Kidney tubule cell (primary cell): Measurements from ENCODE around the gene CDR2.

Experiments
- DNase-seq: peaks from one replicate; pipeline ENCODE4 v3.0.0-alpha.2; 2018; ENCODE audit warnings: low spot score

CDR2 gene

DNA sequence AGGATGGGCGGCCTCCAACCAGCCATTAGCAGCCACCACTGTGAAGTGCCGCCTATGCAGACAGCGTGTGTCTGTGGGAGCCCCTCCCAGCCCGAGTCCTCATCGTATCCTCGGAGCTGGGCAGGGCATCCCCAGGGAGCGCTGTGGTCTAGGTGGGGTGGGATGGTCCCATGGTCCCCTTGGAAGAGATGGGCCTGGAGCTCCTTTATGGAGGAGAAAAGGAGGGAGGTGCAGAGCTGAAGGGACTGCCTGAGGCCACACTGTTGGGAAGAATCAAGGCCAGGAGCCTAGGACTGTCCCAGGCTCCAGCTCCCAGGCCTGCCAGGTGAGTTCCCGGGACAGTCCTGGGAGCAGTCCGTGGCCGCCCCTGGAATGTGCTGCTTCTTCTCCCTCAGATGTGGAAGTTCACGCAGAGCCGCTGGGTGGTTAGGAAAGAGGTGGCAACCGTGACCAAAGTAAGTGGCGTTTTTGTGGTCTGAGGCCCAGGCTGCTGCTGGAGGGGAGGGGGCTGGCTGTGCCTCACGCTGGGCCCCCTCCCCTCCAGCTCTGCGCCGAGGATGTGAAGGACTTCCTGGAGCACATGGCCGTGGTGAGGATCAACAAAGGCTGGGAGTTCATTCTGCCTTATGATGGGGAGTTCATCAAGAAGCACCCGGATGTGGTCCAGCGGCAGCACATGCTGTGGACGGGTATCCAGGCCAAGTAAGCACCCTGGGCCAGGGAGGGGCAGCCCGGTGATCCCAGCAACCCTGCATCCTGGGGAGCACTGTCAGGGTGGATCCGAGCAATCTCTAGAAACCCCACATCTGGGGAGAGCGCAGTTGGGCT lies 50.2 kb downstream of the CDR2 start:
- no peak for DNase-seq

DNA sequence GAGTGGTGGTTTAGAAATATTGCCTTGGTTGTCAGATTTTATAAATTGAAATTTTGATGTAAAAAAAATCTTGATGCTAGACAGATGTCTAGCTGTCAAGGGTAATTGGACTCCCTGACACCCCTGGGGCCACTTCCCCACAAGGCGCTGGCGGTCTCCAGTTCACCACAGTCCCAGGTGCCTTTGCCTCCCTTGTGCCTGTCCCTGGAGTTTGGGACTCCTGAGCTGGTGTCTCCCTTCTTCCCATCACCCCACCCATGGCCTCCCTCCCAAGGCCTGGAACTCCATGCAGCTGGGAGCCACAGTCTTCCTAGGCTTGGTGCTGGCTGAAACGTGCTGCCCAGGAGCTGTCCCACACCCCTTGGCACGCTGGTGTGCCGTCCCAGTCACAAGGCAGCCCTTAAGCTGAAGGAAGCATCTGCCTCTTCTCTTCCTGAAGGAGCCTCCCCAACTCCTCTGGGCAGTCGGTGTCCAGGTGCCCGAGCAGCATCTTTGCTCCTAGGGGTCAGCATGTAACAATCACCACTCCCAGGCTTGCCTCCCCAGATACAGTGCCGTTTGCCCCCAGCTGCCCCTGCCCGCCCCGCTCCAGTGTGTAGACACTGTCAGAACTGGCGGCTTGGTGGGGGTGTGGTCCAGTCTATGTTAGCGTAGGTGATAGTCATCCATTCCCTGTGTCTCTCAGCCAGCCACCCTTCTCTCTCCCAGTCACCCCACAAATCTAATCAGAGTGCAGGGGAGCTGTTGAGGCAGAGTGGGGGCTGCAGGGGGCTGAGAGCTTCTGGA lies 51.1 kb downstream of the CDR2 start:
- no peak for DNase-seq

DNA sequence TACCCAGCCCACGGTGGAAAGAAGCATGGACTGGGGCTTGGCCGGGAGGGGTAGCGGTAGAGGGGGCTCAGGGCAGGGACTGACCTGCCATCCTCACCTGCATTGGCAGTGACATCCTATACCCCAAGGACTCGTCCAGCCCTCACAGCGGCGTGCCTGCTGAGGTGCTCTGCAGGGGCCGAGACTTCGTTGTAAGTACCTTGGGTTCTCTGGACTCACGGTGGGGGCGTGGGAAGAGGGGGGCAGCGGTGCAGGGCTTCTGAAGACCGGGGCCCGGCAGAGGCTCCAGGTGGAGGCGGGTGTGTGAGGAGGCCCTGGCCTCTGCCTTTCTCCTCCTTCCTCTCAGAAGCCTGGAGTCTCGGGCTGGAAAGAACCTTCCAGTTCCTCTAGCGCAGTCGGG lies 51.7 kb downstream of the CDR2 start:
- DNase-seq = no peak

DNA sequence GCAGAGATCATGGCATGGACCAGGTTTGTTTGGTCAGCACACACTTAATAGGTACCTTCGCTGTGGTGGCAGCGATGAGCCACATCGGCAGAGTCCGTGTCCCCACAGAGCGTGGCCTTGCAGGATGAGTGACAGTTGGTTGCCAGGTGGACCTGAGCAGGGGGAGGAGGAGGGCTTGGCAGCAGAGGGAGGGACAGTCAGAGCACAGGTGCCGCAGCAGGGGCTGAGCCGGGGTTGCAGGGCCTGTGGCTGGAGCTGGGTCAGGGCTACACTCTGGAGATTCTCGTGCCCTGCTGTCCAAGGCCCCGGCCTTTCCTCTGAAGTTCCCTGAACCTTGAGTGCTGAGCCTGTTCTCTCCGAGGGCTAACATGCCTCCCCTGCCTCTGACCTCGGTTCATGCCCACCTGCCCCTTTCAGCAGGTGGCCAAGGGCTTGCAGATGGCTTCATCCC lies 52.4 kb downstream of the CDR2 start:
- DNase-seq = no peak

DNA sequence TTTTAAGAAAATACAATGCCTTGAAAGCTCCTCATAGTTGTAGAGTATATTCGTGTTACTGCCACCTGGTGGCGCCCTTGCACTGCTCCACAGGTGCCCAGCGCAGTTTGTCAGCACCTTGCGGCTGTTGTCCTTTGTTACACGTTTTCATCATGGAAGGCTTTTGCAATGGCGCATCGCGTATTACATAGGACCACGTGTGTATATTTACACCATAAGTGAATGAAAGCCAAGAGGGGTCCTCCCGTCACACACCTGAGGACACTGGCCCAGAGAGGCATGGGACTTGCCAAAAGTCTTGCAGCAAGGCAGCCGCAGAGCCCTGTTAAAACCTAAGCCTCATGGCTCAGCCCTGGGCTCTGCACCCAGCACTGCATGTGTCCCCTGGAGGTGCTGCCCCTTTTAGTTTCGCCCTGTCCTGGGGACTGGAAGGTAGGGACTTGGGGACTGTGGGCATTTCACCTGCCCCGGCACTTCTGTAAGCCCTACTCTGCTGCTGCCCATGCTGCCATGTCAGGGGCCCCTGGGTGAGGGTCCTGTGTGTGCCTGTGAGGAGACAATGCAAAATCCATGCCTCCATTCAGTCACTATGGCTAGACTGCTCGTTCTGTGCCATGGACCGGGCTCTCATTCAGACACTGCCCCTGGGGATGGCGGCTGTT lies 52.9 kb downstream of the CDR2 start:
- DNase-seq = peak; percentile 83

DNA sequence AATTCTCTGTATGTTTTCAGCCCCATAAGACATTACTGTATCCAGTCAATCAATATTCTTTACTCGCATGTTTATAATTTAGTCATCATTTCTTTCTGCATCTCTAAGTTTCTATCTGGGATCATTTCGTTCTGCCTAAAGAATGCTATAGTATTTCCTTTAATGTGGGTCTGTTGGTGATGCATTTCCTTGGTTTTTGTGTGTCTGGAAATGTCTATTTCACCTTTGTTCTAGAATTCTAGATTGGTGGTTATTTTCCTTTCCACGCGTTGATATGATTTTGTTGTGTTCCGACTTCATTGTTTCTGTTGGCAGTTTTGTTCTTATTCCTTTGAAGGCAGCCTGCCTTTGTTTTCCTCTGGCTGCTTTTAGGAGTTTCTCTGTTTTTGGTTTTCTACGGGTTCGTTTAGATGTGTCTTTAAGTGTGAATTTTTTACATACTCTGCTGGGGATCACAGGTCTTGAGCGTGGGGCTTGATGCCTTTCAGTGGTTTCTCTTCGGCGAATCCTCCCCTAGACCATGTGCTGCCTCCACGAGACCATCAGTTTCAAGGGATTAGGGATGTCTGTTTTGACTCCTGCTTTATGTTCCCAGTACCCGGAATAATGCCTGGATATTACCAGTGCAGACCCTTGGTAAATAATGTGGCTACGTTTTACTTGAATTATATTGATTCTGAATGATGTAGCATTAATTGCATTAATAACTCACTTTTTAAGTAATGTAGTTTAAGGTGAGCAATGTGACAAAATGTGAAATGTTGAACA lies 53.7 kb downstream of the CDR2 start:
- no peak for DNase-seq

DNA sequence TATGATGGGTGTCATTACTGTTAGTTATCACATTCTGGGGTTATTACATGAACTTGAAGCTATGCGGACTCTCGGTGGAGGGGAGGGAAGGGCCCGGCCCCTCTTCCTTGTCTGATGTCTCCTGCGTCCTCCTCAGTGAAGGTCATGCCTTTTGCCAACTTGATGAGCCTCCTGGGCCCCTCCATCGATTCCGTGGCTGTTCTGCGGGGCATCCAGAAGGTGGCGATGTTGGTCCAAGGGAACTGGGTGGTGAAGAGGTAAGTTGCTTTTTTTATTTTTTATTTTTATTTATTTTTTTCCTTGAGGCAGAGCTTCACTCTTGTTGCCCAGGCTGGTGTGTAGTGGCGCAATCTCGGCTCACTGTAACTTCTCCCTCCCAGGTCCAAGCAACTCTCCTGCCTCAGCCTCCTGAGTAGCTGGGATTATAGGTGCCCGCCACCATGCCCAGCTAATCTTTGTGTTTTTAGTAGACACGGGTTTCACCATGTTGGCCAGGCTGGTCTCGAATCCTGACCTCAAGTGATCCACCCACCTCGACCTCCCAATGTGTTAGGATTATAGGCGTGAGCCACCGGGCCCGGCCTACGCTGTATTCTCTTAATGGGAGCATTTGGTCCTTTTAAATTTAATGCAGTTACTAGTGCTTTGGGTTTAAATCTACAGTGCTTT lies 55.6 kb downstream of the CDR2 start:
- peak; percentile 51 for DNase-seq

DNA sequence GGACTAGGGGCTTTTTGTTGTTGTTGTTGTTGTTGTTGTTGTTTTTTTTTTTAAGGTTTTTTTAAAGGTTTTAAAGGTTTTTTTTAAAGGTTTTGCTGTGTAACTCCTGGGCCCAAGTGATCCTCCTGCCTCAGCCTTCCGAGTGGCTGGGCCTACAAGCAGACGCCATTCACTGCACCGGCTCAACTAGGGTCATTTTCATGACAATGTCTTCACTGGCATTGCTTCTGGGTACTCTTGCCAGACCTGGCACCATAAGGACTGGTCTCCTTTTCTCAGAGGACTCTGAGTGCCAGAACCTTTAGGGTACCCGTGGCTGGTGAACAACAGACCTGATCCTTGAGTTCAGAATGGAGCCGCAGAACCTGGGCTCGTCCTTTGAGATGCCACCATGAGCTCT lies 56.8 kb downstream of the CDR2 start:
- no peak for DNase-seq

DNA sequence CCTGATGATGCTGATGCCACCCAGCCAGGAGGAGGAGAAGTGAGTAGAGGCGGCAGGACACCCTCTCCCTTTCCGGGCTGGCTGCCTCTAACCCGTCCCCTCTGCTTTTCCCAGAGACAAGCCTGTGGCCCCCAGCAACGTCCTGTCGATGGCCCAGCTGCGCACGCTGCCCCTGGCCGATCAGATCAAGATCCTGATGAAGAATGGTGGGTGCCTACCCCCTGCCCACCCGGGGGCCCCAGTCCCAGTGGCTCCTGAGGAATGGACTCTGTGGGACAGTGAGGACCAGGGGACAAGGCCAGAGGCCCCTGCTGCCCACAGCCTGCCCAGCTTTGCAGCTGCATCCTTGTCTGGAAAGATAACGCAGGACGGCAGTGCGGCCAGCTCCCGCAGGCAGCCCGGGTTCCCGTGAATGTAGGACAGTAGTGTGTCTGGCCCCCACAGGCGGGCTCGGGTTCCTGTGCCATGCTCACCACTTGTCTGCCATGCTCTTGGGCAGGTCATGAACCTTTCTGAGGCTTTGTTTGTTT lies 57.4 kb downstream of the CDR2 start:
- DNase-seq = no peak

DNA sequence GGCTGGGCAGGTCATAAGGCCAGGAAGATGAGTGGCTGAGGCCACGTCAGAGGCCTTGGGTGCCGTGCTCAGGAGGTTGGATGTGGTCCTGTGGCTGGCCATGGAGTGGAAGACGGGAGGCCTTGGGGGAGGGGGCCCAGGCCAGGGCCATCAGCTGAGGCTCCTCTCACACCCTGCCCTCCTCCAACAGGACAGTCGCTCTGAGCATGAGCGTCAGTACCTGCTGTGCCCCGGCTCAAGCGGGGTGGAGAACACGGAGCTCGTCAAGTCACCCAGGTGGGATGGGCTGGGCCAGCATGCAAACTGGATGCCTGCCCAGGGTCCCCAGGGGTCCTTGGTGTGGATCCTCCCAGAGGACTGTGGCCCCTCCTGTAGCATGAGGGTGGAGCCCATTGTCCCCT lies 58.0 kb downstream of the CDR2 start:
- no peak for DNase-seq

DNA sequence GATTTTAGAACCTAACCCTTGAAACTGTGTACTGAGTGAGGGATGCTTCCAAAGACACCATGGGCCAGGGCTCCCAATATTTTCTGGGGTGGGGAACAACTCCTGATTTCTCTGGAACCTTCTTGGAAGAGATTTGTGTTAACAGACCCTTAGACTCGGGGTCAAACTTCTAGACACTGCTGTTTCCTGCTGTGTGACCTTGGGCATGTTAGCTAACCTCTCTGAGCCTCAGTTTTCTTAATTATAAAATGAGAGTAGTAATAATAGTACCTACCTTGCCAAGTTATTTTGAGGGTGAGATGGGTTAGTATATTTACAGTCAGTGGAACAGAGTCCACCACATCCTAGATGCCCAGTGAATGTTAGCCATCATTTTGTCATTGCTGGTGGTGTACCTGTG lies 58.4 kb downstream of the CDR2 start:
- no peak for DNase-seq

DNA sequence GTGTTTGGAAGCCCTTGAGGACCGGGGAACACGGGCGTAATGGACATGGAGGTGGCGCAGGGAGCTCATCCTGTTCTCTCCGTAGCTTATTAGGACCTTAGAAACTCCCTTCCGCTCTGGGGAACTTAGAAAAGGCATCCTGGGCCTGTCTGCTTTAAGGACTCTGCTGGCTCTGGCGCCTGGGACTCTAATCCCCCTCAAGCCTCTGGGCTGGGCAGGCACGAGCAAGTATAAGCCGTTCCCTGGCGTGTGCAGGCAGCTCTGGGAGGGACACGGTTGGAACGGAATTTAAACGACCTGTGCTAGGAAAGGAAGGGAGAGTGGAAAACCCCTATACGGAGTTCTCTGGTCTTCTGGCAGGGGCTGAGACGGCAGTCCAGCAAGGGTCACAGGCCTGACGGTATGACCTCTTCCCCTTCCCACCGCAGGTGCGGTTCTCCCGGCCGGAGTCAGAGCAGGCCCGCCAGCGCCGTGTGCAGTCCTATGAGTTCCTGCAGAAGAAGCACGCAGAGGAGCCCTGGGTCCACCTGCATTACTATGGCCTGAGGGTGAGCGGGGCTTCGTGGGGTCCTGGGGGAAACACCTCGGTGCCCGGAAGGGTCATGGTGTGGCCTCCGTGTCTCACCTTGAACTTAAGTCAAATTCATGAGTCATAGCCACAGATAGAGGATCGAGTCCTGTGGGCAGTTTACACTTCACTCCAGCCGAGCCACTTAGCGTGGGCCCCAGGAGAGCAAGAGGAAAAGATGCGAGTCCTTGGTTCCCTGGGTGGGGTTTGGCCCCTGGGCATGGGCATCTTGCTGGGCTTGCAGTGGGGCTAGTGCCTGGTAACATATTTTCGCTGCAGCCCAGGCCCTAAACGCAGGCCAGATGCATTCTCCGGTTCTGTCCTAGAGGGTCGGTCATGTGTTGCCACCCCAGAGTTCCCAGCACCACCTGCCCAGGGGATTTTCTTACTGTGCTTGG lies 59.5 kb downstream of the CDR2 start:
- DNase-seq = no peak

DNA sequence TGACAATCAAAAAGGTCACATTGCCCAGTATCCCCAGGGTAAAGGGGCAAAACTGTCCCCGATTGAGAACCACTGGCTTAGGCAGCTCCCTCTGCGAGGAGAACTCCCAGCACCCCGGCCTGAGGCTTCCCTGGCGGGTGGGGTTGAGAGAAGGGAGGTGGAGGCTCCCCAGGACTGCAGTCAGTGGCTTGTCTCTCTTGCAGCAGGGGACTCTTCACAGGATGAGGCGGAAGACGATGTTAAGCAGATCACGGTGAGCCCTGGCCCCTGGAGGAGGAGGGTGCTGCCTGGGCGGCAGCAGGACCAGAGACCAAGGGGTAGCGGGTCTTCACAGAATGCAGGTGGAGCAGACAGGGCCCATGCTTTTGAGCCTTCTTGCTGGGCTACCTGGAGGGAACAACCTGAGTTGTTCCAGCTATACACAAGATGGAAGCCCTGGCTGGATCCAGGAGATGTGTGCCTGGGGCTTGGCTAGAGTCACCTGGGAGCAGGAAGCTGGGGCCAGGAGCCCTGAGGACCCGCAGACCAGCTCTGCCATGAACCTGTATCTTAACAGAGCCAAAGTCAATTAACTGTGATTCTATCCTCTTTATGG lies 60.4 kb downstream of the CDR2 start:
- no peak for DNase-seq

DNA sequence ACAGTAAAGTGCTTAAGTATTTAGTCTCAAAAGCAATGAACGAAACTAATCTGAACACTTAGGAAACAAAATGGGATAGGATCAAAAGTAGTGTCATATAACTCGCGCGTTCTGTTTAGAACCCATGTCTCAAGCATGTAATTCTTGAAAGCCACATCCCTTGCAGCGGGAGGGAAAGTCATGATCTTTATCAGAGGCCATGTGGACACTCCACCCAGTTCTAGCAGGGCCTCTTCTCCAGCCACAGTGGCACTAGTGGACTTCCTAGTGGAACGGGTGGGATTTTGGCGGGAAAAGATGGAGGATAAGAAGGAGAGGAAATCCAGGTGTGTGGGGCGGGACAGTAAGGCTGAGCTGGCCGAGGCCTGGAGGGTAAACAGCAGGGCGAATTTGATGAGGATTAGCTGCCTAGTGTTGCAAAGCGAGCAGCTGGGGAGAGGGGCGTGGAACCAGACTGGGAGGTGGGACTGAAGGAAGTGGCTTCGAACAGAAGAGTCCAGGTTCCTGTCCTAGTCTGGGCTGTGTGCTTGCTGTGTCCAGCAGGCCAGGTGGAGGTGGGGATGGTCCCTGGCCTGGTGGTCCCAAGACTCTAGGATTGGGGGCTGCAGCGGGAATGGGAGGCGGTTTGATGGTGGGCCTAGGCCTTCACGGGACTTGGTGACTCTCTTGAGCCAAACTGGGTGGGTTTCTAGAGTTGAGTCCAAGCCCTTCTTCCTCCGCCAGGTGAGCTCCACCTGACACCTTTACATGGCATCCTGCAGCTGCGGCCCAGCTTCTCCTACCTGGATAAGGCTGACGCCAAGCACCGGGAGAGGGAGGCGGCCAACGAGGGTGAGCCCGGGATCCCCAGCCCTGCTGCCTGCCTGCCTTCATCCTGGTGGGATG lies 61.3 kb downstream of the CDR2 start:
- DNase-seq = no peak

DNA sequence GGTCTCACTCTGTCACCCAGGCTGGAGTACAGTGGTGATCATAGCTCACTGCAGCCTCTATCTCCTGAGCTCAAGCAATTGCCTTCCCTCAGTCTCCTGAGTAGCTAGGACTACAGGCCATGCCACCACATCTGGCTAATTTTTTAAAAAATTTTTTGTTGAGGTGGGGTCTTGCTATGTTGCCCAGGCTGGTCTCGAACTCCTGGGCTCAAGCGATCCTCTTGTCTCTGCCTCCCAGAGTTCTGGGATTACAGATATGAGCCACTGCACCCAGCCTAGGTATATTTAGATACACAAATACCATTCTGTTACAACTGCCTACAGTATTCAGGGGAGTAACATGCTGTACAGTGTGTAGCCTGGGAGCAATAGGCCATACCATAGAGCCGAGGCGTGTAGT lies 62.9 kb downstream of the CDR2 start:
- DNase-seq = no peak

DNA sequence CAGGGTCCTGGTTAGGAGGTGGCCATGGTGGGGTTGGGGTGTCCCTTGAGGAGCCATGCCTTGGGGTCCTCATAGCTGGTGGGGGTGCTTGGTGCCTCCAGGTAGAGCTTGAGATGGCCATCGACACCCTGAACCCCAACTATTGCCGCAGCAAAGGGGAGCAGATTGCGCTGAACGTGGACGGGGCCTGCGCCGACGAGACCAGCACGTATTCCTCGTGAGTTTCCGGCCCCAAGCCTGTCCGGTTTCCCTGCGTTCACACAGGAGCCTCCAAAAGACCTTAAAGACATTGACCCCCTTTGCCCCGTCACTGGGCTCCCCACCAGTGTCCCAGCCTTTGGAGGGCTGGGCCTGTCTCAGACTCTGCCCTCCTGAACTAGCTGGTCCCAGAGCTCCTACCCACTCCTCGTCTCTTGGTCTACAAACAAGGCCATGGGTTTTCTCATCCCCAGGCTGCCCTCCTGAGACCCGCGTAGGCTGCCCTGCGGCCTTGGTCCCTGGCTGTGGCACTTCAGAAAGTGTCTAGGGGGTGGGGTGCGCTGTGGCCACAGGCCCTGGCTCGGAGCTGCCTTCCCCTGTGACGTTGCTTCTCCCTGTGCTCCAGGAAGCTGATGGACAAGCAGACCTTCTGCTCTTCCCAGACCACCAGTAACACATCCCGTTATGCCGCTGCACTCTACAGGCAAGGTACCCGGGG lies 65.4 kb downstream of the CDR2 start:
- no peak for DNase-seq

DNA sequence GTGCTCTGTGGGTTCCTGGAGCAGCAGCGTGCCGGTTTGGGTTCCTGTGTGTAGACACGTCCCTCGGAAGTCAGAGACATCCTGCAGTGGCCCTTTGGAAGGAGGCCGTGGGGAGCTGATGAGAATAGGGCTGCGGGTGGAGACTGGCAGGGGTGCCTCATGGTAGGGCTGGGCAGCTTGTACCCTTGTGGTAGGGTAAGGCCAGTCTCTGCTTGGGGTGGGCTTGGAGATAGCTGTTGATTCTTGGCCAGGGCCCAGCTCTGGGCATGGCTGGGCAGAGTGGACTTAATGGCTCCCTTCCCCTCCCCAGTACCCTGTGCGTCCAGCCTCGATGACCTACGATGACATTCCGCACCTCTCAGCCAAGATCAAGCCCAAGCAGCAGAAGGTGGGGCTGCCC lies 66.6 kb downstream of the CDR2 start:
- no peak for DNase-seq

DNA sequence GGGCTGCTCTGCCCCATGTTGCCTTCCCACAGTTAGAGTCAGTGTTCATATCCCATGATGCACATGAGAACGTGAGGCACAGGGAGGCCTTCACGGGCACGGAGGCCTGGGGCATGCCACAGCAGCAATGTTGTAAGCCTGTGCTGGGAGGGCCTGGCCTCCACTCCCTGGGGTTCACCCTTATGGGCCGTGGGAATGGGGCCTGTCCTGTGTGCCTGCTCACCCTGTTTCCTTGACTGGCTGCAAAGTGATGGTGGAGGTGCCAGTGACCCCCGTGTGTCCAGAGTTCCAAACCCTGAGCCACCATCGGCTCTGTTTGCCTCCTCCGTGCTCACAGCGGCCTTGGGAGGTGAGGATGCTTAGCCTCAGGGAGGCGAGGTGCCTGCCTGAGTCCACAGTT lies 67.6 kb downstream of the CDR2 start:
- no peak for DNase-seq
